ENCODE data around the gene INSC. TPM values are rescaled to one million over a fixed set of nuclear protein-coding genes. Genes with fewer than 3 reads are reported as not detected.

The INSC gene
- total and polyA plus RNA-seq, 2 experiments from 2014 or later: 0.97 to 1.5 TPM

- TF ChIP-seq REST (IDR thresholded peaks at IDR 0.05; ENCODE audit: unreplicated experiment): no peak
- no peak for TF ChIP-seq ZNF462 (CRISPR knock-in tag; IDR thresholded peaks at IDR 0.05)
- TF ChIP-seq JUNB (IDR thresholded peaks at IDR 0.05; ENCODE audit: unreplicated experiment): no peak
- no peak for TF ChIP-seq ZNF331 (CRISPR knock-in tag; IDR thresholded peaks at IDR 0.05; ENCODE audit: low read depth)
- TF ChIP-seq NANOG (IDR thresholded peaks at IDR 0.05; ENCODE audit: borderline replicate concordance): no peak
- no peak for TF ChIP-seq ETS1 (IDR thresholded peaks at IDR 0.05)
These were observed 120.1 kb downstream of the INSC start (continued) for GRCh38 chr11:15234796-15235195.

Measured in GM23338 (cell line).